T follicular helper cell (primary cell): Measurements from ENCODE around the gene GLP1R.

Experiments used
- DNase-seq: peaks from one replicate; pipeline ENCODE4 v3.0.0-alpha.2; 2020; ENCODE audit warnings: low read depth
- total RNA-seq, 2 experiments: gene quantifications; one replicate each; lab custom pipeline; 2026; lab: John Stamatoyannopoulos, UW

The GLP1R gene
- 0 to 0.09 reads per million in 2 experiments for total RNA-seq

- DNase-seq: no peak
Measured at GRCh38 chr6:39048481-39049399, at the start of gene GLP1R. Gene GLP1R (plus strand): TSS chr6:39048781. CDS start chr6:39048841, 60 bp downstream.

DNA sequence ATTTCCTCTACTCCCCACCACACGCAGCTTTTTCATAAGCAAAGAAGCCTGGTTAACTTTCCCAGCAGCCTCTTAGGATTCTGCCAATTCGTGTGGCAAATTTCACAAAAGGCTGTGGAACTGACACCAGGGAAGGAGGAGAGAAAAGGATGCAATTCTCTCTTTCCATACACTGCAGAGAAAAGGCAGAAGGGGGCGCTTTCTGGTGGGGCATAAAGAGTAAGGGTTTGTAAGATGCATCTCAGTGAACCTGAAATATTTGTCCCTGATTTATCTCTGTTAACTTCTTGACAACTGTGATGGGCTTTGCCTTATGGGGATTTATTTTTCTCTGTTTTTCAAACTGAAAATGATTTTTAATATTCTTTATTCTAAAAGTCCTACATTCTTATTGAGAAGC, 45.5 kb upstream of the GLP1R start:
- DNase-seq: no peak

DNA sequence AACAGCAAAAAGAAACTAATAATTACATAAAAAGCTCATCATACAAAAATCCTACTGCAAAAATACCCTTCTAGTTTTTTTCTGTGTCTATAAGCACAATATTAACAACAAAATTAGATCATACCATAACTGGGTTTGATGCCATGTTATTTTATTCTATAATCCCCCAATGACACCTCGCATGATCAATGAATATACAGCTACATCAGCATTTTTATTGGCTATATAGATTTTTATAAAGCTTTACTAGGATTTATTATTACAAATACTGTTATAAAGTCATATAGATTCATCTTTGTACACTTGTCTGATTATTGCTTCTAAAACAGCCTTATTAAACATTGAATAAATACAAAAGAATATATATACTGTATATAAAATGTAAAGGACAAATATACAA, 45.1 kb upstream of the GLP1R start:
- DNase-seq: no peak

DNA sequence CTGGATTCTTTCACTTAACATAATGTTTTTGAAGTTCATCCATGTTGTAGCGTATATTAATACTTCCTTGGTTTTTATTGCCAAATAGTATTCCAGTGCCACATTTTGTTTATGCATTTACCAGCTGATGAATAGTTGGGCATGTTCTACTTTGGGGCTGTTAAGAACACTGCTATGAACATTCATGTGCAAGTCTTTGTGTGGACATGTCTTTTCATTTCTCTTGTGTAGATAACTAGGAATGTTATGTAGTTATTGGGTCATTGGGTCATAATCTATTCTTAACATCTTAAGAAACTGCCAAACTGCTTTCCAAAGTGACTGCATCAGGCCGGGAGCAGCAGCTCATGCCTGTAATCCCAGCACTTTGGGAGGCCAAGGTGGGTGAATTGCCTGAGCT, 43.8 kb upstream of the GLP1R start:
- no peak for DNase-seq

- DNase-seq: no peak
Measured at GRCh38 chr6:39005774-39006173, 42.8 kb upstream of the GLP1R start.

- DNase-seq: no peak
Measured at GRCh38 chr6:39007575-39007974, 41.0 kb upstream of the GLP1R start.

DNA sequence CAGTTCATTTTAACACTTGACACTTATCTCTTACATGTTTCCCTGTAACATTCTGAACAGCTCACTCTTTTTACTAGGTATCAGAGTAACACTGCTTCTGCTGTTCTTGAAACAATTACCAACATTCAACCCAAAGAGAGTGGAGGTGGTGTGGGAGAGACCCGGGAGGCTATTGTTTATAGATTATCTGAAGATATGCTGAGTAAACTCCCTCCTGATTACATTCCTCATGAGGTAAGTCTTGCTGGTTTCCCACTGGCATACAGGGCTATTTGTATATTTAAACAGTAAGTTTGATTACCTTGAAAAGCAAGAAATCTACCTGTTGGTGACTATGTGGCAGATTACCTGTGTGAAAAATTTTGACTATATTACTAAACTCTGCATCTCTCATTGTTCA, 39.8 kb upstream of the GLP1R start:
- DNase-seq: no peak

DNA sequence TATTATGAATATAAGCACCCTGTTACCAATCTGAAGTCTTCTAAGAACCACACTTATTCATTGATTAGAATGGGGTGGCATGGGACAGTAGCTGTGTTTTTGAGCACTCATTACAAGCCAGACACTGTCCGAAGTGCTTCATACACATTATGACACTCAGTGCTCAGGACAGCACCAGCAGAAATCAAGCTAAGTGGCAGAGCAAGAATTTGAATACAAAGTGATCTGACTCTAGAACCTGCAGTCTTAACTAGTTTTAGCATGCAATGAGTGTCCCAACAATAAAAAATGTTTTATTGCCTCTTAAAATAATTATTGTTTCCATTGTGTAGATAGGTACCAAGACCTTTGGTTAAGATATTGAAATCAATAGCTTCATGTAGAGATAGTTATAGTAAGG, 39.1 kb upstream of the GLP1R start:
- no peak for DNase-seq

DNA sequence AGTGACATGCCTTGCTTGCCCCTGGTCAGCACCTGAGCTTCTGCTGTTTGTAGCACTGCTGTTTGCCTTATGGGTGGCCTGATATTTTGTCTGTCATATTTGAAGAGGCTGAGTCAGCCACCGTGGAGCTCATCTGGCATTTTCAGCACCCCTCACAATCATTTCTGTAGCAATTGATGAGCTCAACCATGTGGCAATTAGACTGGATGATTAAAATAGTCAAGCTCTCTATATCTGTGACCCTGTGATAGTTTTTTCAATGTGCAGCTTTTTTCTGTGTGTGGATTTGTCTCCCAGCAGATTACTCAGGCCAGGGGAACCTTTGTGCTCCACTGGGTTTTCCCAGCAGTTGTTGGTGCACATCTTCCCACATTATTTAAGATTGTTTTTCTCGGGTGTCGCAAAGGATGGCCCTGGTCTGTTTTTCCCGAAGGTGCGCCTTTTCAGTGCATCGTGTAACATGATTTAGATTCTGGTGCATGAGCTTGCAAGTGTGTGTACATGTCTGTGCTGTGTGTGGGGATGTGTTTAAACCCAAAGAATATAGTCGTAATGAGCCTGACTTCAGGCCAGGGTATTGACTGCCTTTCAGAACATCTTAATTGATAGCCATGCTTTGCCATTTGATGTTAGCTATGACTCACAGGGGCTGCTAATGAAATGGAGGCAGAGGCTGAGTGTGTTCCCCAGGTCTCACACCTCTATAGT, 31.6 kb upstream of the GLP1R start:
- DNase-seq: no peak

- DNase-seq: no peak
Measured at GRCh38 chr6:39017547-39017880, 31.1 kb upstream of the GLP1R start.

GRCh38 chr6:39018103-39018502, 30.5 kb upstream of the GLP1R start:
- DNase-seq: no peak

- DNase-seq: no peak
Measured at GRCh38 chr6:39020136-39020535, 28.4 kb upstream of the GLP1R start.

- no peak for DNase-seq
Measured at GRCh38 chr6:39021041-39021440, 27.5 kb upstream of the GLP1R start.

DNA sequence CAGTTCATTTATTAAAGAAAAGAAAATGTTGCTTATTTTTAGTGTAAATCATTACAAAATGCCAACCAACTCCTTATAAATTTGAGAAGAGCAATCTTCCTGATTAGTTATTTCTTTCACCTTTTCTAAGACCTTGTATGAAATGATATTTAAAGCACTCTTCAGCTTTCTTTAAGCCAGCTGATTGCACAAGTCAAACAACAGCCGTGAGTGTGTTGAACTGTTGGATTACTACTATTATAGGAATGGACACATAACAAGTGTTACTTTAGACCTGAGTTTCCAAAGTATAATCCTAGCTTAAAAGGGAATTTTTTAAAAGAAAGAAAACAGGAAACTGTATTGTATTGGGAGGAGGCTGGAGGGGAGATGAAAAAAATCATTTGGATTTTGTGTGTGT, 26.8 kb upstream of the GLP1R start:
- no peak for DNase-seq

DNA sequence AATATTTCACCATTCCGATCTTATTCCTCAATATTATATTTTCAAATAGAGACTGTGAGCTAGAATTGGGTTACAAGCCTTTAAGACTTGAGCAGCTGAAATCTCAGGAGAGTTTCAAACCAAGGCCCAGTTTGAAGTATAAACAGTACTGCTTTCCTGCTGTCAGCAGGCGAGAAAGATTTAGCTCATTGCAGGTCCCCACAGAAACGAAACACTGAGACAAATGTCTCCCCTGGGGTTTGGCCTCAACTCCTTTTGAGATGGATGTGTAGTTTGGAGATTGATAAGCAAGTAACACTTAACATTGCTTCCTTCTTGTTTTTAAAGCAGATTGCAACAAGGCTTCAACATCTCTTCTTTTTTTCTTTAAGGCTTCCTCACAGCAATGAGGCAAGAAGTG, 22.4 kb upstream of the GLP1R start:
- no peak for DNase-seq

DNA sequence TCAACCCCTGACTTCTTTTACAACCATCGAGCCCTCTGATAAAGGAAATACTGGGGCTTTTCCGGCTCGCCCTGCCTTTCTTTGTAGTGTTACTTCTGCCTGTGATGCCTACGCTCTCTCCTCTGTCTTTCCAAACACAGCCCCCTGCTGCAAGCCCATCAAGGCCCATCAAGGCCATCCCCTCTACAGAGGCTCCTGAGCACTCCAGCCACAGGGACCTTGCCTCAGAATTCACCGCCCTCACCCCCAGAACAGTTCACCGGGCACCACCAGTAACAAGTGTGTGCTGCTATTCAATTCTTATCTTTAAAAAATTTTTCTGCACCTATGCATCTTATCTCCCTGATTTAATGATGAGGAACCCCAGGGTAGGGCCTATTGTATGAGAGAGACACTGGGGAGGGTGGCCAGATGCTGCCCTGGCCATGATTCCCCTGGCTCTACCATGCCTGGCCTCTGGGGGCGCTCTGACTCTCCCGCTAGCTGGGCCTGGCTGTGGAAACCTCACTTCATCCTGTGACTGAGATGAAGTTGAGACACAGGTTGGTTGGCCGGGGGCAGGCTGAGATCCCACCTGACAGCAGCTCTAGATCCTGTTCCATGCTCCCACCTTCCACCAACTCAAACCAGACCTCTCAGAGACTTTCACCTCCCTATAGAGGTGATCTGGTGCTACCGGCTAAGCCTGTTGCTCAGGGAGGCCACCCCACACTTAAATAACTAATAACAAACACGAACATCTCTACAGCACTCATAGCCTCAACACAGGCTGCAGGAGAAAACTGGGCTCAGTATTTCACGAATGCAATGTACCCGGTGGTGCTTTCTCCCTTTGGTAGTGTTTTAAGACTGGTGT, 19.2 kb upstream of the GLP1R start:
- DNase-seq: peak; percentile 6

- no peak for DNase-seq
Measured at GRCh38 chr6:39035681-39036080, 12.9 kb upstream of the GLP1R start.

- no peak for DNase-seq
Measured at GRCh38 chr6:39037082-39037508, 11.5 kb upstream of the GLP1R start.

- no peak for DNase-seq
Measured at GRCh38 chr6:39037707-39038106, 10.9 kb upstream of the GLP1R start.

- DNase-seq: no peak
Measured at GRCh38 chr6:39040080-39040673, 8.4 kb upstream of the GLP1R start.

DNA sequence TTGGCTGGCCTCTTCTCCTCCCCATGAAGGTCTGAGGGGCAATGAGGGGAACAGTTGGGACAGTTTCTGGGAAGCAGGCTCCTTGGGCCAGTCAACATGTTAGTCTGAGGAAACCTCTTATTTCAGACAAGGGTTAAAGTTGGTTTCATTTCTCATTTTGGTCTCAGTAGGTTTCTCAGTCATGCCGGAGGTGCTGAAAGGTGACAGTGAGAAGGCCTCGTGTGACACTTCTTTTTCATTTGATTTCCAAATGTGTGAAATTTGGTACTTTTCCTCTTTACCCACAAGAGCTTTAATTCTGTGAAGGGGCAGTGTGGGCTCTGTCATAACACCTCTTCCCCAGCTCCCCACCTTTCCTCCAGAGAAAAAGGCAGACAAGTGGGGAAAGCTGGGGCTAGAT, 7.5 kb upstream of the GLP1R start:
- no peak for DNase-seq

GRCh38 chr6:39043776-39044175, 4.8 kb upstream of the GLP1R start:
- no peak for DNase-seq
